Nephron progenitor cell (in vitro differentiated cells): ENCODE data around the gene FNDC11.

Experiments
- DNase-seq: peaks from one replicate; pipeline ENCODE4 v3.0.0; 2021
- H3K27ac Mint-ChIP-seq: 2 replicates; pipeline ENCODE4 v1.8.0; 2021; ENCODE audit warnings: mild to moderate bottlenecking, moderate library complexity, mixed read lengths
- H3K27me3 Mint-ChIP-seq: 2 replicates; pipeline ENCODE4 v1.8.0; 2021; ENCODE audit warnings: mild to moderate bottlenecking, low read depth, mixed read lengths; ENCODE audit not compliant: poor library complexity
- H3K36me3 Mint-ChIP-seq: 2 replicates; pipeline ENCODE4 v1.8.0; 2021; ENCODE audit warnings: low read depth, mixed read lengths
- H3K4me1 Mint-ChIP-seq: 2 replicates; pipeline ENCODE4 v1.8.0; 2021; ENCODE audit warnings: mixed read lengths
- H3K4me3 Mint-ChIP-seq: 2 replicates; pipeline ENCODE4 v1.8.0; 2021; ENCODE audit warnings: mild to moderate bottlenecking, moderate library complexity, mixed read lengths
- H3K9me3 Mint-ChIP-seq: 2 replicates; pipeline ENCODE4 v1.8.0; 2021; ENCODE audit warnings: mild to moderate bottlenecking, moderate library complexity, mixed read lengths
- CTCF ChIP-seq: fragments of 200-600 bp; sonication (generic); IDR thresholded peaks from 2 replicates; pipeline ENCODE4 v1.5.0; 2021; ENCODE audit warnings: antibody characterized with exemption

FNDC11 gene

GRCh38 chr20:63537525-63538203 lies 16.3 kb upstream of the FNDC11 start:
- no peak overlapping the region for H3K27ac Mint-ChIP-seq
- H3K9me3 Mint-ChIP-seq: no peaks in the 10 kb centered on the region
- H3K36me3 Mint-ChIP-seq: no peaks in the 10 kb centered on the region
- TF ChIP-seq CTCF: peak; percentile 96
- H3K4me3 Mint-ChIP-seq: no peak overlapping the region
- H3K27me3 Mint-ChIP-seq: no peaks in the 10 kb centered on the region
- peaks cover 6% of the 10 kb centered on the region for H3K4me1 Mint-ChIP-seq
- DNase-seq: peak; percentile 90

- DNase-seq: no peak
- Mint-ChIP-seq H3K9me3 (no peaks in the 10 kb centered on the region), H3K4me3 (no peak overlapping the region), H3K27ac (no peak overlapping the region), H3K4me1 (peaks cover 6% of the 10 kb centered on the region), H3K27me3 (no peaks in the 10 kb centered on the region), H3K36me3 (no peaks in the 10 kb centered on the region)
- no peak for TF ChIP-seq CTCF
Observed at GRCh38 chr20:63538204-63539091, 15.5 kb upstream of the FNDC11 start.

- peaks cover 6% of the 10 kb centered on the region for H3K4me1 Mint-ChIP-seq
- no peaks in the 10 kb centered on the region for H3K9me3 Mint-ChIP-seq
- no peak for TF ChIP-seq CTCF
- H3K27ac Mint-ChIP-seq: no peak overlapping the region
- no peaks in the 10 kb centered on the region for H3K36me3 Mint-ChIP-seq
- H3K27me3 Mint-ChIP-seq: peaks cover 2% of the 10 kb centered on the region
- no peak for DNase-seq
- H3K4me3 Mint-ChIP-seq: no peak overlapping the region
Observed at GRCh38 chr20:63539092-63539430, 14.9 kb upstream of the FNDC11 start.

GRCh38 chr20:63539441-63540370 lies 14.3 kb upstream of the FNDC11 start:
- Mint-ChIP-seq H3K4me3 (no peak overlapping the region), H3K4me1 (peaks cover 6% of the 10 kb centered on the region), H3K27me3 (peaks cover 6% of the 10 kb centered on the region), H3K36me3 (no peaks in the 10 kb centered on the region), H3K9me3 (no peaks in the 10 kb centered on the region), H3K27ac (no peak overlapping the region)
- no peak for DNase-seq
- no peak for TF ChIP-seq CTCF

GRCh38 chr20:63540417-63541186 lies 13.4 kb upstream of the FNDC11 start:
- no peaks in the 10 kb centered on the region for H3K36me3 Mint-ChIP-seq

More at GRCh38 chr20:63540417-63541186, 13.4 kb upstream of the FNDC11 start:
- Mint-ChIP-seq H3K4me1 (peaks cover 6% of the 10 kb centered on the region), H3K9me3 (no peaks in the 10 kb centered on the region), H3K27ac (no peak overlapping the region), H3K4me3 (no peak overlapping the region), H3K27me3 (peaks cover 12% of the 10 kb centered on the region)
- no peak for DNase-seq
- no peak for TF ChIP-seq CTCF
